ENCODE results near the gene EPC2. TPM values are rescaled to one million over a fixed set of nuclear protein-coding genes. Genes with fewer than 3 reads are reported as not detected.
"Not testable (repeated sequence)": the region's sequence is repeated elsewhere in the genome, so short reads cannot be mapped to it uniquely, and the experiment has no call there.

The EPC2 gene
- total RNA-seq, 4 donors from 2014 or later: 37.9 to 55.3 (median 44.1) TPM

GRCh38 chr2:148645539-148646230, 1.1 kb downstream of the EPC2 start:
- intact Hi-C loops (cut with DNase I): no loop called here
- Histone ChIP-seq H3K27ac (peak overlapping the region; percentile 99 to 100 (median 100)), H3K4me3 (replicated peaks in 1 of 3) (peak overlapping the region; percentile 56 to 90 (median 85)), H3K9me3 (no peaks in the 10 kb centered on the region), H3K36me3 (no peaks in the 10 kb centered on the region), H3K27me3 (no peaks in the 10 kb centered on the region), H3K4me1 (peaks cover 27 to 35% of the 10 kb centered on the region in 2 donors)
- DNase-seq: peak; percentile 45
- TF ChIP-seq, protein P1, sequence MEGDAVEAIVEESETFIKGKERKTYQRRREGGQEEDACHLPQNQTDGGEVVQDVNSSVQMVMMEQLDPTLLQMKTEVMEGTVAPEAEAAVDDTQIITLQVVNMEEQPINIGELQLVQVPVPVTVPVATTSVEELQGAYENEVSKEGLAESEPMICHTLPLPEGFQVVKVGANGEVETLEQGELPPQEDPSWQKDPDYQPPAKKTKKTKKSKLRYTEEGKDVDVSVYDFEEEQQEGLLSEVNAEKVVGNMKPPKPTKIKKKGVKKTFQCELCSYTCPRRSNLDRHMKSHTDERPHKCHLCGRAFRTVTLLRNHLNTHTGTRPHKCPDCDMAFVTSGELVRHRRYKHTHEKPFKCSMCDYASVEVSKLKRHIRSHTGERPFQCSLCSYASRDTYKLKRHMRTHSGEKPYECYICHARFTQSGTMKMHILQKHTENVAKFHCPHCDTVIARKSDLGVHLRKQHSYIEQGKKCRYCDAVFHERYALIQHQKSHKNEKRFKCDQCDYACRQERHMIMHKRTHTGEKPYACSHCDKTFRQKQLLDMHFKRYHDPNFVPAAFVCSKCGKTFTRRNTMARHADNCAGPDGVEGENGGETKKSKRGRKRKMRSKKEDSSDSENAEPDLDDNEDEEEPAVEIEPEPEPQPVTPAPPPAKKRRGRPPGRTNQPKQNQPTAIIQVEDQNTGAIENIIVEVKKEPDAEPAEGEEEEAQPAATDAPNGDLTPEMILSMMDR (IDR thresholded peaks at IDR 0.05): no peak
- peak in 1 of 2 donors; percentile 19 for TF ChIP-seq POLR2A (IDR thresholded peaks at IDR 0.05)
- 0% methylated on average over 25 of the region's 47 CpGs for WGBS, 2 donors

DNA sequence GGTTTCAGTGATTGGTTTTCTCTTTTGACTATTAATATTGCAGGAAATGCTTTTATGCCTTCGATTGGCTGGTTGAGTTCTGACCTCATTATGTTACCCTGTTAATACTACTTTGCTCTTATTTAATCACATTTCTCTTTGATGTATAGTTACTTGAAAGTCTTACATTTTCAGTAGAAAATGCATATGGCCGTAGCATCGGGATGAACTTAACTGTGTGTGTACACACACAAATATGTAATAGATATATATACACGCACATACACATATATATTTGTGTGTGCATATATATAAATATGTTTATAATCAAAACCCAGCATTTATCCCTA, 1.6 kb downstream of the EPC2 start:
- no peaks in the 10 kb centered on the region for H3K27me3 ChIP-seq
- peak overlapping the region in 1 of 3 donors; percentile 90 for H3K4me3 ChIP-seq (replicated peaks in 1 of 3)
- no peaks in the 10 kb centered on the region for H3K9me3 ChIP-seq
- peak overlapping the region in 2 of 3 donors; percentile 99 to 100 for H3K27ac ChIP-seq
- no peaks in the 10 kb centered on the region for H3K36me3 ChIP-seq
- TF ChIP-seq POLR2A (IDR thresholded peaks at IDR 0.05): no peak
- TF ChIP-seq, protein P1 (IDR thresholded peaks at IDR 0.05): no peak
- 50 to 52% methylated on average over 4 of the region's 4 CpGs for WGBS, 2 donors
- intact Hi-C loops (cut with DNase I): no loop called here
- H3K4me1 ChIP-seq: peaks cover 27 to 37% of the 10 kb centered on the region in 2 donors
- no peak for DNase-seq

DNA sequence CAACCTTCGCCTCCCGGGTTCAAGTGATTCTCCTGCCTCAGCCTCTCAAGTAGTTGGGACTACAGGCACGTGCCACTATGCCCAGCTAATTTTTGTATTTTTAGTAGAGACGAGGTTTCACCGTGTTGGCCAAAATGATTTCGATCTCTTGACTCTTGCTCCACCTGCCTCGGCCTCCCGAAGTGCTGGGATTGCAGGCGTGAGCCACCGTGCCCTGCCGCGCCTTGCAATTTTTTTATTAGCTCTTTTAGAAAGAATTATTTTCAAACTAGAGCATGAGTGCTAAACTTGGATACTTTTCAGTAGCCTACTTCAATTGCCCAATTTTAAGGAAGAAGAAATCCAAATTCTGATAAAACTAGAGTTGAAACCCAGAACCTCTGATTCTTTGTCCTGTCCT, 3.2 kb downstream of the EPC2 start:
- H3K27ac ChIP-seq; H3K27me3 ChIP-seq; H3K4me3 ChIP-seq (replicated peaks in 1 of 3); H3K36me3 ChIP-seq; intact Hi-C loops (cut with DNase I); H3K9me3 ChIP-seq; DNase-seq: not testable (repeated sequence)
- peaks cover 29 to 42% of the 10 kb centered on the region in 2 donors for H3K4me1 ChIP-seq
- 95 to 97% methylated on average over 12 of the region's 12 CpGs for WGBS, 2 donors

- TF ChIP-seq, protein P1 (IDR thresholded peaks at IDR 0.05): no peak
- TF ChIP-seq POLR2A (IDR thresholded peaks at IDR 0.05): no peak
- no peak overlapping the region for H3K27ac ChIP-seq
- peaks cover 30 to 40% of the 10 kb centered on the region in 2 donors for H3K4me1 ChIP-seq
- H3K9me3 ChIP-seq: no peaks in the 10 kb centered on the region
- no peaks in the 10 kb centered on the region for H3K27me3 ChIP-seq
- intact Hi-C loops (cut with DNase I): no loop called here
- H3K4me3 ChIP-seq (replicated peaks in 1 of 3): no peak overlapping the region
- no peak for DNase-seq
- no peaks in the 10 kb centered on the region for H3K36me3 ChIP-seq
Observed at GRCh38 chr2:148649936-148650335, 5.4 kb downstream of the EPC2 start.

- DNase-seq: no peak
- no peaks in the 10 kb centered on the region for H3K9me3 ChIP-seq
Observed at GRCh38 chr2:148650881-148651280, 6.3 kb downstream of the EPC2 start.

More at GRCh38 chr2:148650881-148651280, 6.3 kb downstream of the EPC2 start:
- no peak for TF ChIP-seq POLR2A (IDR thresholded peaks at IDR 0.05)
- TF ChIP-seq, protein P1 (IDR thresholded peaks at IDR 0.05): no peak
- Histone ChIP-seq H3K36me3 (no peaks in the 10 kb centered on the region), H3K4me3 (replicated peaks in 1 of 3) (no peak overlapping the region), H3K4me1 (peaks cover 30 to 40% of the 10 kb centered on the region in 2 donors), H3K27ac (no peak overlapping the region), H3K27me3 (no peaks in the 10 kb centered on the region)
- WGBS, 2 donors: 94 to 95% methylated on average over 2 of the region's 2 CpGs
- intact Hi-C loops (cut with DNase I): no loop called here
